Endothelial cell of umbilical vein (primary cell): ENCODE results near the gene SLFN12. TPM values are rescaled to one million over a fixed set of nuclear protein-coding genes. Genes with fewer than 3 reads are reported as not detected.

Experiments used
- BruUV-seq: library from RNA; stranded (reverse); fragments of 400-500 nt; replicated peaks from 2 replicates; lab custom pipeline; 2021; lab: Mats Ljungman, UMichigan
- CTCF ChIA-PET: fragments of 300-600, 350-600 bp; sonication (Branson Sonifier 250); formaldehyde crosslinking; loops from one replicate; lab custom pipeline; 2021; ENCODE audit warnings: antibody characterized with exemption, inconsistent platforms; lab: Charles Lee
- POLR2A ChIA-PET: fragments of 300-600, 350-600 bp; sonication (Branson Sonifier 250); formaldehyde crosslinking; loops from one replicate; lab custom pipeline; 2021; ENCODE audit warnings: antibody characterized with exemption, inconsistent platforms; lab: Charles Lee
- DNase-seq: peaks from one replicate; pipeline ENCODE4 v3.0.0-alpha.2; 2011; ENCODE audit warnings: low read depth, low spot score
- FAIRE-seq: peaks from 2 replicates; lab custom pipeline; 2011; peaks lifted over from hg19 to GRCh38; lab: Jason Lieb, UNC
- H2AFZ ChIP-seq: 2 replicates; pipeline ENCODE4 v1.6.0; 2012; ENCODE audit warnings: low read depth, low read length, control low read depth, inconsistent platforms
- H3K27ac ChIP-seq: 2 replicates; pipeline ENCODE4 v1.5.1; 2011; ENCODE audit warnings: low read depth, mild to moderate bottlenecking, control low read depth, low read length, moderate library complexity; ENCODE audit not compliant: insufficient read depth
- H3K27me3 ChIP-seq, 2 experiments: 2 replicates each; pipeline versions ENCODE4 v1.6.0 to v1.6.1; 2011; ENCODE audit warnings: low read length in 2 of 2, mixed read lengths in 1 of 2; ENCODE audit not compliant: control insufficient read depth in 2 of 2, insufficient read depth in 2 of 2
- H3K36me3 ChIP-seq, 2 experiments: 2 replicates in 1 of 2; 3 replicates in 1 of 2; pipeline ENCODE4 v1.5.1; 2011; ENCODE audit warnings: low read length in 2 of 2, mild to moderate bottlenecking in 1 of 2, moderate library complexity in 1 of 2; ENCODE audit not compliant: control insufficient read depth in 2 of 2, insufficient read depth in 2 of 2; ENCODE audit errors: extremely low read depth in 1 of 2
- H3K4me1 ChIP-seq: 3 replicates; pipeline ENCODE4 v1.5.1; 2011; ENCODE audit warnings: mild to moderate bottlenecking, low read length; ENCODE audit not compliant: control insufficient read depth, insufficient read depth; ENCODE audit errors: extremely low read depth
- H3K4me2 ChIP-seq: 2 replicates; pipeline ENCODE4 v1.6.1; 2011; ENCODE audit warnings: low read length, control low read depth, mixed read lengths; ENCODE audit not compliant: insufficient read depth
- H3K4me3 ChIP-seq, 3 experiments: fragments of 200-600 bp in 1 of 3; sonication (generic), shearing (Covaris generic) in 1 of 3; replicated peaks in 1 of 3; 2 replicates each; pipeline ENCODE4 v1.5.1; 2011 to 2016; ENCODE audit warnings: control low read depth in 3 of 3, low read length in 3 of 3, mild to moderate bottlenecking in 2 of 3, inconsistent platforms in 1 of 3, low read depth in 1 of 3, moderate library complexity in 1 of 3; ENCODE audit not compliant: insufficient read depth in 1 of 3
- H3K79me2 ChIP-seq: 2 replicates; pipeline ENCODE4 v1.6.0; 2012; ENCODE audit warnings: low read length, inconsistent platforms; ENCODE audit not compliant: control insufficient read depth, insufficient read depth
- H3K9ac ChIP-seq: replicated peaks from 2 replicates; pipeline ENCODE3; 2011; ENCODE audit warnings: low read length, control low read depth; ENCODE audit not compliant: insufficient read depth; ENCODE audit errors: extremely low read depth
- H3K9me1 ChIP-seq: replicated peaks from 3 replicates; pipeline ENCODE4 v1.6.0; 2011; ENCODE audit warnings: mild to moderate bottlenecking, low read length; ENCODE audit not compliant: control insufficient read depth, insufficient read depth; ENCODE audit errors: extremely low read depth
- H3K9me3 ChIP-seq: replicated peaks from 2 replicates; pipeline ENCODE4 v1.5.1; 2012; ENCODE audit warnings: low read length, inconsistent platforms; ENCODE audit not compliant: control insufficient read depth, insufficient read depth
- H4K20me1 ChIP-seq: replicated peaks from 2 replicates; pipeline ENCODE3; 2011; ENCODE audit warnings: mild to moderate bottlenecking, low read length; ENCODE audit not compliant: control insufficient read depth, insufficient read depth; ENCODE audit errors: extremely low read depth
- CTCF ChIP-seq, 2 donors: IDR thresholded peaks; 1 replicate in 1 of 2; 2 replicates in 1 of 2; pipeline ENCODE4 v1.5.1; 2011; ENCODE audit warnings: low read length in 2 of 2, mild to moderate bottlenecking in 2 of 2, moderate library complexity in 2 of 2, control low read depth in 1 of 2, inconsistent platforms in 1 of 2, low read depth in 1 of 2; ENCODE audit not compliant: insufficient read depth in 1 of 2; ENCODE audit errors: extremely low read depth in 1 of 2
- EZH2 ChIP-seq: IDR thresholded peaks from 2 replicates; pipeline ENCODE4 v1.6.1; 2012; ENCODE audit warnings: borderline replicate concordance, low read depth, mild to moderate bottlenecking, moderate library complexity, low read length, inconsistent platforms; ENCODE audit not compliant: severe bottlenecking
- FOS ChIP-seq: IDR thresholded peaks from 2 replicates; pipeline ENCODE4 v1.6.1; 2011; ENCODE audit warnings: mild to moderate bottlenecking, low read length, moderate library complexity, borderline replicate concordance; ENCODE audit not compliant: insufficient read depth
- GATA2 ChIP-seq: IDR thresholded peaks from 2 replicates; pipeline ENCODE4 v1.7.0; 2011; ENCODE audit warnings: low read depth, mild to moderate bottlenecking, moderate library complexity, mixed read lengths, low read length; ENCODE audit not compliant: insufficient read length, insufficient read depth
- JUN ChIP-seq: IDR thresholded peaks from 2 replicates; pipeline ENCODE4 v1.6.1; 2011; ENCODE audit warnings: borderline replicate concordance, low read depth; ENCODE audit not compliant: insufficient read length, insufficient read depth
- MAX ChIP-seq: IDR thresholded peaks from 2 replicates; pipeline ENCODE4 v1.6.1; 2011; ENCODE audit not compliant: insufficient read depth, insufficient read length
- MYC ChIP-seq: IDR thresholded peaks from one replicate; pipeline ENCODE4 v1.6.1; 2011; ENCODE audit warnings: mild to moderate bottlenecking, low read depth, low read length
- POLR2A ChIP-seq: IDR thresholded peaks from 2 replicates; pipeline ENCODE4 v1.6.1; 2012; ENCODE audit warnings: low read depth, mild to moderate bottlenecking, control low read depth, low read length
- POLR2AphosphoS5 ChIP-seq: IDR thresholded peaks from 2 replicates; pipeline ENCODE4 v1.6.1; 2012; ENCODE audit warnings: low read depth, mild to moderate bottlenecking, control low read depth, low read length, moderate library complexity; ENCODE audit not compliant: insufficient read depth
- dilution Hi-C: fragments of 300-500 bp; cut with MboI; formaldehyde crosslinking; loops from one replicate; pipeline ENCODE4 v1.15.0; 2019; ENCODE audit warnings: low sequenced_read_pairs; ENCODE audit not compliant: extremely low pct_ligation_motif_present
- intact Hi-C: fragments of 100-400 bp; cut with micrococcal nuclease; formaldehyde crosslinking; loops from one replicate; pipeline ENCODE4 v1.10.0; 2022
- polyA plus RNA-seq, 4 experiments: library from polyadenylated mRNA; depleted of rRNA in 3 of 4; stranded (reverse) in 3 of 4; unstranded in 1 of 4; fragments of >200 nt; gene quantifications; 2 replicates each; pipeline versions ENCODE4 v1.2.1 to v1.2.3, GENCODE V29; 2011 to 2012; ENCODE audit warnings: missing spikeins in 1 of 4
- total RNA-seq: library from RNA; stranded (reverse); gene quantifications from 2 replicates; pipeline ENCODE4 v1.2.3, GENCODE V29; 2021

SLFN12 gene
- total and polyA plus RNA-seq, 2 donors (not counting 3 experiments of a cell fraction or from before 2014, with no cell fraction given) = 17.8 to 42.6 TPM

DNA sequence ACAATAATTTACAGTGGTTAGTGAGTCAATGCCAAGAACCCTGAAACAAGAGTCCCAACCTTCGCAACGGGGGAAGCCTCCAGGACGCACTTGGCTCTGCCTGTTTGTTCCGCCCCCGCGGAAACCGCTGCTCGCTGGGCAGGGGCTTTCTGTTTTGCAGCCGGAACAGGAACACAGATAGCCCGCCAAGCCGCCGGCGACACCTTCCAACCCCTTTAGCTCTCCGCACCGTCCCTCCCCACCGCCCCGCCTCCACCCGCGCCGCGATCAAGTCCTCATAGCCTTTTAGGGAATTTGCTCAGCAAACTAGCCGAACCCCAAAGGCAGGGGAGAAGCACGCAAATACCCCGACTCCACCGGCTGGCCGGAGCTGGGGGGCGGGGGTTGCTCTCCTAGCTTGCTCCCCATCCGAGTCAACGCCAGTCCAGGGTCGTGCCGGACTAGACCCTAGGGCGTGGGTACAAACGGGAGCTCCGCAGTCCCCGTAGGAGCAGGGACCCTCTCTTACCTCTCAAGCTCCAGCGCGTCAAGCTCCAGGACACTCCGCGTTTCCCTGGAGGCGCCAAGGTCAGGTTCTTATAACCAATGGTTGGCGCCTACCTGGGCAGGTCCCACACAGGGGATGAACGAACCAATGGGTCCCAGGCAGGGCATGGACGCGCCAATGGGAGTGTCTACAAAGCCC, 16.1 kb upstream of the SLFN12 start, which contains the start of gene SLFN13:
TSS of gene SLFN13 (minus strand) at position 553 of the 685 bp plus-strand sequence. CDS start 3,086 bp downstream, outside the sequence.
- no peaks in the 10 kb centered on the region for H3K36me3 ChIP-seq
- H3K27me3 ChIP-seq = peaks cover 18 to 37% of the 10 kb centered on the region in 2 experiments
- H3K4me3 ChIP-seq = peak within 1 kb of the TSS; percentile 39 to 61 (median 53)
- DNase-seq (peak; percentile 51), FAIRE-seq (peak; percentile 91)
- H3K79me2 ChIP-seq = no peaks in the 10 kb centered on the region
- H2AFZ ChIP-seq = peak within 1 kb of the TSS; percentile 95
- BruUV-seq = no TSS peak
- H3K4me1 ChIP-seq = peaks cover 6% of the 10 kb centered on the region
- no peak within 1 kb of the TSS for H3K27ac ChIP-seq
- ChIA-PET CTCF (interaction anchor here (0.7 to 2.1 kb wide), 3 partner anchors 15 to 85 kb away, joined by 3 to 6 read pairs (median 5); no protein-coding TSS in a partner anchor), POLR2A (interaction anchor here (1.3 to 2.0 kb wide), 2 partner anchors 75 to 205 kb away, joined by 5 to 7 read pairs; partner anchors contain the start of genes SLFN11 and SLFN5)
- TF ChIP-seq POLR2A (no peak), MAX (no peak), MYC (no peak), POLR2AphosphoS5 (no peak), EZH2 (no peak), CTCF (IDR thresholded peaks at IDR 0.05; ENCODE audit: extremely low read depth in 1 of 2, insufficient read depth in 1 of 2, low read depth in 1 of 2, low read length in 2 of 2) (no peak), GATA2 (no peak), JUN (no peak), FOS (no peak)
- intact Hi-C loops (loop anchor here (1.0 kb wide), 1 partner anchor 15 kb away; no protein-coding TSS in a partner anchor), dilution Hi-C loops (no loop called here)
- H3K9ac ChIP-seq = no peak within 1 kb of the TSS
- H3K4me2 ChIP-seq = peak within 1 kb of the TSS; percentile 90
- no peaks in the 10 kb centered on the region for H3K9me1 ChIP-seq
- no peaks in the 10 kb centered on the region for H4K20me1 ChIP-seq
- no peaks in the 10 kb centered on the region for H3K9me3 ChIP-seq
